Type B pancreatic cell (in vitro differentiated cells): Measurements from ENCODE around the gene PCOLCE2. TPM values are rescaled to one million over a fixed set of nuclear protein-coding genes. Genes with fewer than 3 reads are reported as not detected.

Experiments used
- DNase-seq: peaks from one replicate; pipeline ENCODE4 v3.0.0; 2021; ENCODE audit warnings: mixed read lengths; ENCODE audit not compliant: unreplicated experiment; ENCODE audit errors: extremely low spot score
- H3K27ac Mint-ChIP-seq: 2 replicates; pipeline ENCODE4 v1.8.0; 2021; ENCODE audit warnings: mild to moderate bottlenecking, mixed read lengths
- H3K27me3 Mint-ChIP-seq: 2 replicates; pipeline ENCODE4 v1.8.0; 2021; ENCODE audit warnings: mixed read lengths
- H3K36me3 Mint-ChIP-seq: 2 replicates; pipeline ENCODE4 v1.8.0; 2021; ENCODE audit warnings: mixed read lengths
- H3K4me1 Mint-ChIP-seq: one replicate; pipeline ENCODE4 v1.8.0; 2021; ENCODE audit warnings: mixed read lengths; ENCODE audit not compliant: unreplicated experiment
- H3K4me3 Mint-ChIP-seq: 2 replicates; pipeline ENCODE4 v1.8.0; 2021; ENCODE audit warnings: mild to moderate bottlenecking, mixed read lengths
- H3K9me3 Mint-ChIP-seq: 2 replicates; pipeline ENCODE4 v1.8.0; 2021; ENCODE audit warnings: mixed read lengths
- CTCF ChIP-seq: fragments of 200-600 bp; sonication (generic); conservative IDR thresholded peaks from 2 replicates; pipeline ENCODE4 v1.5.0; 2021; ENCODE audit warnings: antibody characterized with exemption, mild to moderate bottlenecking
- total RNA-seq: library from RNA; stranded (reverse); gene quantifications from 2 replicates; pipeline ENCODE4 v1.2.1, GENCODE V29; 2021; ENCODE audit warnings: low replicate concordance

The PCOLCE2 gene
- total RNA-seq, 1 donor from 2014 or later: 7.2 TPM

DNA sequence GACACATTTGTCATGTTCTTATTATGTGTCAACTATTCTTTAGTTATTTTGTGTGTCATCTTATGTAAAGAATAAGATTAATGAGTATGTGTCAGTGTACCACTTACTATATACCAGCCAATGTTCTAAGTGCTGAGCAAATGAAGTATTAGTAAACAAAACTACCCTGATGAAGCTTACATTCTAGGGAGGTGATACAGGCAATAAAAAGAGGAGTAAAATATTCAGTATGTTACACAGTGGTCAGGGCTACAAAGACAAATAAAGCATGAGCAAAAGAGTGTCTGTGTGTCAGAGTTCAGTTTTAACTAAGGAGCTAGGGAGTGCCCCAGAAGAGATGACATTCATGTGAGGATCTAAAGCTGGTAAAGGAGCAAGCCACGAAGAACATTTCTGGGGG is 86.0 kb downstream of the PCOLCE2 start:
- no peaks in the 10 kb centered on the region for H3K27me3 Mint-ChIP-seq
- H3K36me3 Mint-ChIP-seq: no peaks in the 10 kb centered on the region
- no peaks in the 10 kb centered on the region for H3K4me1 Mint-ChIP-seq
- DNase-seq: no peak
- no peak overlapping the region for H3K27ac Mint-ChIP-seq
- no peak overlapping the region for H3K4me3 Mint-ChIP-seq
- no peak for TF ChIP-seq CTCF
- H3K9me3 Mint-ChIP-seq: no peaks in the 10 kb centered on the region

DNA sequence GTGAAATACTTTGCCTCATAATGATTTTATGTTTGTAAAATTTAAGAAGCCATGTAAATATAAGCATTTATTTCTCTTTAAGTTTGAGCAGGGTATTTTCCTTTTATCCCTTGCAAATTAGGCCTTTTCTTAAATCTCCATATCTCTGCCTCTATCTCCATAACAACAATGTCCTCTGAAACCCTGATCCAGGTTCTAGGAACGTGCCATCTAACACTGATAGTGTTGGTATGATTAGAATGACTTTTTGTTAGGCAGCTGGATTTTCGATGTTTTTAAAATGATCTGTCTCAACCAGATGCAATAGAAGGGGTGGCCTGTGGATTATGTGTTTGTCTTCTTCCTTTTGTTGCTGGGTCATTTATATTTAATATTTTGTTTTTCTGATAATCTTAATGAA is 87.1 kb downstream of the PCOLCE2 start:
- no peak overlapping the region for H3K4me3 Mint-ChIP-seq
- no peaks in the 10 kb centered on the region for H3K9me3 Mint-ChIP-seq
- H3K36me3 Mint-ChIP-seq: no peaks in the 10 kb centered on the region
- no peaks in the 10 kb centered on the region for H3K4me1 Mint-ChIP-seq
- H3K27me3 Mint-ChIP-seq: no peaks in the 10 kb centered on the region
- TF ChIP-seq CTCF: no peak
- no peak overlapping the region for H3K27ac Mint-ChIP-seq
- DNase-seq: no peak

GRCh38 chr3:142796823-142797222 is 92.1 kb downstream of the PCOLCE2 start:
- H3K4me3 Mint-ChIP-seq: no peak overlapping the region
- no peak for TF ChIP-seq CTCF
- no peaks in the 10 kb centered on the region for H3K4me1 Mint-ChIP-seq
- no peaks in the 10 kb centered on the region for H3K27me3 Mint-ChIP-seq
- no peak for DNase-seq
- H3K27ac Mint-ChIP-seq: no peak overlapping the region
- H3K36me3 Mint-ChIP-seq: peaks cover 3% of the 10 kb centered on the region
- no peaks in the 10 kb centered on the region for H3K9me3 Mint-ChIP-seq

DNA sequence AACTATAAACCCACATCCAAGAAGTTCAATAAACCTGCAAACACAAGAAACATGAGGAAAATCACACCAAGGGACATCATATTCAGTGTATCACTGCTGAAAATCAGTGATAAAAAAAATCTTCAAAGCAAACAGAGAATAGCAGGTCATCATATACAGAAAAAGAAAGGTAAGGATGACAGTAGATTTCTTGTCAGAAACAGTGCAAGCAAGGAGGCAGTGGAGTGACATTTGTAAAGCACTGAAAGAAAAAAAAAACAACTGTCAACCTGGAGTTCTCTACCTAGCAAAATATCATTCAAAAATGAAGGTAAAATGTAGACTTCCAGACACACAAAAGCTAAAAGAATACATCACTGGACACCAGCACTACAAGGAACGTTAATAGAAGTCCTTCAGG is 93.6 kb downstream of the PCOLCE2 start:
- H3K27ac Mint-ChIP-seq: no peak overlapping the region
- no peak for DNase-seq
- no peaks in the 10 kb centered on the region for H3K4me1 Mint-ChIP-seq
- H3K9me3 Mint-ChIP-seq: no peaks in the 10 kb centered on the region
- no peak overlapping the region for H3K4me3 Mint-ChIP-seq
- H3K27me3 Mint-ChIP-seq: no peaks in the 10 kb centered on the region
- no peak for TF ChIP-seq CTCF
- H3K36me3 Mint-ChIP-seq: peaks cover 3% of the 10 kb centered on the region

GRCh38 chr3:142794508-142794907 is 94.4 kb downstream of the PCOLCE2 start:
- Mint-ChIP-seq H3K9me3 (no peaks in the 10 kb centered on the region), H3K27ac (no peak overlapping the region), H3K4me1 (no peaks in the 10 kb centered on the region), H3K27me3 (no peaks in the 10 kb centered on the region), H3K36me3 (peaks cover 3% of the 10 kb centered on the region), H3K4me3 (no peak overlapping the region)
- no peak for TF ChIP-seq CTCF
- DNase-seq: no peak

DNA sequence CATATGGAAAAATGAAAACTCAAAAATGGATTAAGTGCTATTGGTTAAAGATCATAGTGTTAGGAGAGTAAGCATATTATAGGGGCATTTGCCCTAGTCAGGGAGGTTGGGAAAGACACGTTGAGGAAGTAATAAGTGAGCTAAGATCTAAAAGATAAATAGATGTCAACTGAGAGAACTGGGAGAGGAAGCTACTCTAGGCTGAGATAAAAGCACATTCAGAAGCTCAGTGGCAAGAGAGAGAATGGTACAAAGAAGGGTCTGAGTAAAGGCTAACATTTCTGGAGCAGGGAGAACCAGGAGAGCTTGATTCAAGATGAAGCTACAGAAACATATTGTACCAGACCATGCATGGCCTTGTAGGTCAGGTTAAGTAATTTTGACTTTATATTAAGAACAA is 101.2 kb downstream of the PCOLCE2 start:
- Mint-ChIP-seq H3K4me1 (no peaks in the 10 kb centered on the region), H3K36me3 (peaks cover 3% of the 10 kb centered on the region), H3K27me3 (no peaks in the 10 kb centered on the region), H3K4me3 (no peak overlapping the region), H3K27ac (no peak overlapping the region), H3K9me3 (no peaks in the 10 kb centered on the region)
- no peak for TF ChIP-seq CTCF
- no peak for DNase-seq
